Measurements from ENCODE around the gene INPP4B.

INPP4B gene

DNA sequence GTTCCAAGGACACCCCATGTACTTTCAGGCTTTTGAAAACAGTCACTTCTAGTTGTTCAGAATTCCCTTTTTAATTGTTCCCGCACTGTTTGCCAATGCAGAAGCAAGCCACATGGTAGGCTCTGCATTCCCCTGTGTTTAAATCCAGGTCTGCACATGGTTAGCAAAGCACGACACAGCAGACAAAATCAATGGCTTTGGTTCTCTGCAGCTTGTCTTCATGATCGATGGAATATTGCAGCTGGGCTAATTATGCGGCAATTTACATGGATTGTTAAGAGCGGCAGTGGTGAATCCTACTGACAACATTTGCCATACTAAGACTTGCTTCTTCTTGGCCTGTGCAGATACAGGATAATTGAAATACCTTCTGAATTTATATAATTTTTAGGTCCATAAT, 20.6 kb upstream of the INPP4B start:
- no peak overlapping the region for H2BK120ac ChIP-seq (ENCODE audit: insufficient read depth, low read length, poor library complexity)

DNA sequence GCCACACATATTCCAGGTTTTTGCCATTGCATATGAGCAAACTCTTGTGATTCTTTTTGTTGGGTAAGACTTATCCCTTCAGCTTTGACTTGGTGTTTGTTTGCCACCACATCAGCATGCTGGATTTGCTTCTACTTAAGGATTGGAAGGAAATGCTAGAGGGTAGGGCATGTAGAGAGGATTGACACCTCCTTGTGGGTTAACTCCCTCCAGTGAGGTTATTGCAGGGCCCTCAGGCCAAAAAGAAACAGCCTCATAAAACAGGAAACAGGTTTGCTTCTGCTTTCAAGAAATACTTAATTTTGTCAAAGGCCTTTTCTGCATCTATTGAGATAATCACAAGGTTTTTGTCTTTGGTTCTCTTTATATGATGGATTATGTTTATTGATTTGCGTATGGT, 15.2 kb upstream of the INPP4B start:
- WGBS (ENCODE audit: extremely low coverage, insufficient coverage, insufficient read length) = no CpG with 5 or more reads among the region's 1 CpG

More for the DNA sequence above, 20.6 kb upstream of the INPP4B start:
- Histone ChIP-seq H2BK5ac (ENCODE audit: low read depth, low read length, poor library complexity) (no peak overlapping the region), H3K79me1 (ENCODE audit: low read length) (no peaks in the 10 kb centered on the region), H3K23ac (ENCODE audit: low read length) (no peak overlapping the region), H4K12ac (ENCODE audit: low read depth, low read length) (no peak overlapping the region), H4K8ac (ENCODE audit: low read depth, low read length) (no peak overlapping the region), H3K9me3 (ENCODE audit: insufficient read depth, low read depth, low read length) (no peaks in the 10 kb centered on the region), H3K27ac (ENCODE audit: low read depth, low read length) (no peak overlapping the region), H3K18ac (ENCODE audit: low read length) (no peak overlapping the region), H3K4me3 (ENCODE audit: low read depth, low read length) (no peak overlapping the region), H3K14ac (ENCODE audit: low read length) (no peak overlapping the region), H3K27me3 (ENCODE audit: insufficient read depth, low read length) (no peaks in the 10 kb centered on the region), H2AK5ac (ENCODE audit: low read length) (no peak overlapping the region), H2AFZ (ENCODE audit: insufficient read depth, low read length, poor library complexity) (no peak overlapping the region), H3K4ac (ENCODE audit: low read depth, low read length) (no peak overlapping the region), H3K4me1 (ENCODE audit: control insufficient read depth in 1 of 2, insufficient read depth in 2 of 2, low read length in 2 of 2) (no peaks in the 10 kb centered on the region), H3K36me3 (ENCODE audit: control insufficient read depth in 1 of 2, insufficient read depth in 2 of 2, low read length in 2 of 2) (no peaks in the 10 kb centered on the region), H3K79me2 (ENCODE audit: control insufficient read depth, insufficient read depth, low read length, poor library complexity) (no peaks in the 10 kb centered on the region), H3K9ac (ENCODE audit: low read length) (no peak overlapping the region), H3K4me2 (ENCODE audit: low read length) (no peak overlapping the region), H4K91ac (ENCODE audit: low read depth, low read length) (no peak overlapping the region), H2BK12ac (ENCODE audit: low read length) (no peak overlapping the region)
- no peak for DNase-seq
- no CpG with 5 or more reads among the region's 5 CpGs for WGBS (ENCODE audit: extremely low coverage, insufficient coverage, insufficient read length)

DNA sequence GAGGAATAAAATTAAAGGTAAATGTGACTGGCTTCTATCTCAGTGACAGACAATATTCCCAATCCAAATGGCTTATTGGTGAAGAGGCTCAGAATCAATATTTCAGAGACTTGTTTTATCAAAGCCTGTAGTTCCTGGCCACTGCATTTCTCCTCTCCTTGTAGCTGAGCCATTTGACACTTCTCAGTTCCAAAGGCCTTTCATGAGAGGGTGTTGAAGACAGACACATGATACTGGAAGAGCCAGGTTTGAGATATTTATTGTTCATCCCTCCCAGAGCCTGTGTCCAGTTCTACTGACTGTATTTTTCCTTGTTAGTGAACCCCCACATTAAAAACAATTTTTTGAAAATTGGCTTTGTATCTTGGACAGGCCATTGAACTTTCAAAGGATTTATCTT, 12.9 kb upstream of the INPP4B start:
- Histone ChIP-seq H2BK5ac (ENCODE audit: low read depth, low read length, poor library complexity) (no peak overlapping the region), H3K79me1 (ENCODE audit: low read length) (no peaks in the 10 kb centered on the region), H3K4me3 (ENCODE audit: low read depth, low read length) (no peak overlapping the region), H4K91ac (ENCODE audit: low read depth, low read length) (no peak overlapping the region), H3K23ac (ENCODE audit: low read length) (no peak overlapping the region), H3K4me2 (ENCODE audit: low read length) (no peak overlapping the region), H2AFZ (ENCODE audit: insufficient read depth, low read length, poor library complexity) (no peak overlapping the region), H4K8ac (ENCODE audit: low read depth, low read length) (no peak overlapping the region), H2AK5ac (ENCODE audit: low read length) (no peak overlapping the region), H4K12ac (ENCODE audit: low read depth, low read length) (no peak overlapping the region), H3K14ac (ENCODE audit: low read length) (no peak overlapping the region), H2BK120ac (ENCODE audit: insufficient read depth, low read length, poor library complexity) (no peak overlapping the region), H3K27me3 (ENCODE audit: insufficient read depth, low read length) (no peaks in the 10 kb centered on the region), H3K4ac (ENCODE audit: low read depth, low read length) (no peak overlapping the region), H3K27ac (ENCODE audit: low read depth, low read length) (no peak overlapping the region), H3K36me3 (ENCODE audit: control insufficient read depth in 1 of 2, insufficient read depth in 2 of 2, low read length in 2 of 2) (no peaks in the 10 kb centered on the region), H3K79me2 (ENCODE audit: control insufficient read depth, insufficient read depth, low read length, poor library complexity) (no peaks in the 10 kb centered on the region), H3K9me3 (ENCODE audit: insufficient read depth, low read depth, low read length) (no peaks in the 10 kb centered on the region), H3K9ac (ENCODE audit: low read length) (no peak overlapping the region), H3K4me1 (ENCODE audit: control insufficient read depth in 1 of 2, insufficient read depth in 2 of 2, low read length in 2 of 2) (no peaks in the 10 kb centered on the region), H2BK12ac (ENCODE audit: low read length) (no peak overlapping the region), H3K18ac (ENCODE audit: low read length) (no peak overlapping the region)
- DNase-seq = no peak

More for the DNA sequence above, 15.2 kb upstream of the INPP4B start:
- H3K79me2 ChIP-seq (ENCODE audit: control insufficient read depth, insufficient read depth, low read length, poor library complexity) = no peaks in the 10 kb centered on the region
- H3K4me2 ChIP-seq (ENCODE audit: low read length) = no peak overlapping the region
- H3K23ac ChIP-seq (ENCODE audit: low read length) = no peak overlapping the region
- H3K14ac ChIP-seq (ENCODE audit: low read length) = no peak overlapping the region
- H3K4ac ChIP-seq (ENCODE audit: low read depth, low read length) = no peak overlapping the region
- H2AK5ac ChIP-seq (ENCODE audit: low read length) = no peak overlapping the region
- H2AFZ ChIP-seq (ENCODE audit: insufficient read depth, low read length, poor library complexity) = no peak overlapping the region
- no peak overlapping the region for H2BK5ac ChIP-seq (ENCODE audit: low read depth, low read length, poor library complexity)
- no peak overlapping the region for H3K18ac ChIP-seq (ENCODE audit: low read length)
- H3K9me3 ChIP-seq (ENCODE audit: insufficient read depth, low read depth, low read length) = no peaks in the 10 kb centered on the region
- no peaks in the 10 kb centered on the region for H3K27me3 ChIP-seq (ENCODE audit: insufficient read depth, low read length)
- H3K36me3 ChIP-seq (ENCODE audit: control insufficient read depth in 1 of 2, insufficient read depth in 2 of 2, low read length in 2 of 2) = no peaks in the 10 kb centered on the region
- H4K8ac ChIP-seq (ENCODE audit: low read depth, low read length) = no peak overlapping the region
- H2BK12ac ChIP-seq (ENCODE audit: low read length) = no peak overlapping the region
- no peak overlapping the region for H3K4me3 ChIP-seq (ENCODE audit: low read depth, low read length)
- H3K4me1 ChIP-seq (ENCODE audit: control insufficient read depth in 1 of 2, insufficient read depth in 2 of 2, low read length in 2 of 2) = no peaks in the 10 kb centered on the region
- no peak for DNase-seq
- no peak overlapping the region for H4K12ac ChIP-seq (ENCODE audit: low read depth, low read length)
- H3K9ac ChIP-seq (ENCODE audit: low read length) = no peak overlapping the region
- no peak overlapping the region for H2BK120ac ChIP-seq (ENCODE audit: insufficient read depth, low read length, poor library complexity)
- H3K27ac ChIP-seq (ENCODE audit: low read depth, low read length) = no peak overlapping the region
- no peak overlapping the region for H4K91ac ChIP-seq (ENCODE audit: low read depth, low read length)
- H3K79me1 ChIP-seq (ENCODE audit: low read length) = no peaks in the 10 kb centered on the region

DNA sequence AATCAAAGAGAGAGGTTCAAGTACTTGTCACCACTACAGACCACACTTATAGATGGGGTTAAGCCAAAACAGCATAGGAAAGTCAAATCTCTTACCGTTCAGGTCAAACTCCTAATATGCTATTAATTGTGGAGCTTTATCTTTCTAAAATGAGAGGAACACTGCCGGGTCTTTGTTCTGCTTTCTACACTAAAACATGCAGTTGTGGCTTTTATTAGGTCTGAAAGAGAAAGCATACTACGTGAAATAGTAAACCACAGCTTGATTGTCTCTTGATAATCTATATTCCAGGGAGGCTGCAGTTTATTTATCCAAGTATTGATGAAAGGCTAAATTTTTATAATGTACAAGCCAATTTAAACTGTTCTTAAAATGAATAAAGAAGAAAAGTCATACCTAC, 12.3 kb upstream of the INPP4B start:
- H3K4me3 ChIP-seq (ENCODE audit: low read depth, low read length) = no peak overlapping the region
- WGBS (ENCODE audit: extremely low coverage, insufficient coverage, insufficient read length) = no CpG with 5 or more reads among the region's 3 CpGs
- H3K4me2 ChIP-seq (ENCODE audit: low read length) = no peak overlapping the region
- H3K27me3 ChIP-seq (ENCODE audit: insufficient read depth, low read length) = no peaks in the 10 kb centered on the region
- no peaks in the 10 kb centered on the region for H3K79me2 ChIP-seq (ENCODE audit: control insufficient read depth, insufficient read depth, low read length, poor library complexity)
- H3K36me3 ChIP-seq (ENCODE audit: control insufficient read depth in 1 of 2, insufficient read depth in 2 of 2, low read length in 2 of 2) = no peaks in the 10 kb centered on the region
- H3K23ac ChIP-seq (ENCODE audit: low read length) = no peak overlapping the region
- no peak for DNase-seq
- H3K14ac ChIP-seq (ENCODE audit: low read length) = no peak overlapping the region
- no peaks in the 10 kb centered on the region for H3K9me3 ChIP-seq (ENCODE audit: insufficient read depth, low read depth, low read length)
- no peak overlapping the region for H4K8ac ChIP-seq (ENCODE audit: low read depth, low read length)
- no peak overlapping the region for H2BK120ac ChIP-seq (ENCODE audit: insufficient read depth, low read length, poor library complexity)
- no peak overlapping the region for H2AK5ac ChIP-seq (ENCODE audit: low read length)
- no peak overlapping the region for H4K12ac ChIP-seq (ENCODE audit: low read depth, low read length)
- no peak overlapping the region for H4K91ac ChIP-seq (ENCODE audit: low read depth, low read length)
- H2BK12ac ChIP-seq (ENCODE audit: low read length) = no peak overlapping the region
- no peak overlapping the region for H2BK5ac ChIP-seq (ENCODE audit: low read depth, low read length, poor library complexity)
- H3K4me1 ChIP-seq (ENCODE audit: control insufficient read depth in 1 of 2, insufficient read depth in 2 of 2, low read length in 2 of 2) = no peaks in the 10 kb centered on the region
- no peak overlapping the region for H2AFZ ChIP-seq (ENCODE audit: insufficient read depth, low read length, poor library complexity)
- no peak overlapping the region for H3K18ac ChIP-seq (ENCODE audit: low read length)
- H3K79me1 ChIP-seq (ENCODE audit: low read length) = no peaks in the 10 kb centered on the region
- no peak overlapping the region for H3K9ac ChIP-seq (ENCODE audit: low read length)
- no peak overlapping the region for H3K4ac ChIP-seq (ENCODE audit: low read depth, low read length)
- H3K27ac ChIP-seq (ENCODE audit: low read depth, low read length) = no peak overlapping the region
